HepG2 (cell line): ENCODE data around the gene USP7. TPM values are rescaled to one million over a fixed set of nuclear protein-coding genes. Genes with fewer than 3 reads are reported as not detected.
A peak's percentile ranks its signal among the peaks of the same experiment; 100 is the strongest.

ENCODE experiments used
- CEBPG ChIP-seq: IDR thresholded peaks from 2 replicates; pipeline ENCODE4 v1.6.1; 2016
- GATAD2A ChIP-seq: IDR thresholded peaks from 2 replicates; pipeline ENCODE4 v1.6.1; 2016
- GFI1 ChIP-seq: sonication (generic); formaldehyde crosslinking; IDR thresholded peaks from 2 replicates; pipeline ENCODE4 v1.5.0; 2020; ENCODE audit warnings: missing genetic modification reagents, mild to moderate bottlenecking, borderline replicate concordance
- IRX3 ChIP-seq: sonication (generic); formaldehyde crosslinking; IDR thresholded peaks from 2 replicates; pipeline ENCODE4 v1.8.1; 2023; ENCODE audit warnings: mild to moderate bottlenecking, low read depth, missing genetic modification reagents, borderline replicate concordance
- LCORL ChIP-seq, 2 experiments: fragments of 450-650 bp in 1 of 2; sonication (generic) in 1 of 2; formaldehyde crosslinking in 1 of 2; IDR thresholded peaks; 2 replicates each; pipeline versions ENCODE4 v1.5.0 to v1.6.1; 2017 to 2020; ENCODE audit warnings: antibody characterized with exemption in 1 of 2, missing genetic modification reagents in 1 of 2
- MLLT10 ChIP-seq: sonication (generic); formaldehyde crosslinking; IDR thresholded peaks from 2 replicates; pipeline ENCODE4 v1.4.0; 2020; ENCODE audit warnings: missing genetic modification reagents
- NFIB ChIP-seq: sonication (generic); formaldehyde crosslinking; IDR thresholded peaks from 2 replicates; pipeline ENCODE4 v1.9.0; 2021; ENCODE audit warnings: missing genetic modification reagents, mild to moderate bottlenecking, borderline replicate concordance
- NFKB2 ChIP-seq: sonication (generic); formaldehyde crosslinking; IDR thresholded peaks from 2 replicates; pipeline ENCODE4 v1.4.0; 2020; ENCODE audit warnings: missing genetic modification reagents, borderline replicate concordance
- NR2C2 ChIP-seq: sonication (generic); formaldehyde crosslinking; IDR thresholded peaks from 2 replicates; pipeline ENCODE4 v1.4.0; 2020; ENCODE audit warnings: missing genetic modification reagents, mild to moderate bottlenecking, moderate library complexity, borderline replicate concordance
- PITX1 ChIP-seq: sonication (generic); formaldehyde crosslinking; IDR thresholded peaks from 2 replicates; pipeline ENCODE4 v1.5.1; 2020; ENCODE audit warnings: mild to moderate bottlenecking, missing genetic modification reagents
- RARG ChIP-seq: sonication (generic); formaldehyde crosslinking; IDR thresholded peaks from 2 replicates; pipeline ENCODE4 v1.4.0; 2020; ENCODE audit warnings: low read depth, mild to moderate bottlenecking, missing genetic modification reagents
- SMAD3 ChIP-seq: sonication (generic); formaldehyde crosslinking; IDR thresholded peaks from 2 replicates; pipeline ENCODE4 v1.4.0; 2020; ENCODE audit warnings: missing genetic modification reagents
- SMAD9 ChIP-seq: sonication (generic); formaldehyde crosslinking; IDR thresholded peaks from 2 replicates; pipeline ENCODE4 v1.5.1; 2020; ENCODE audit warnings: mild to moderate bottlenecking, missing genetic modification reagents
- SSRP1 ChIP-seq: IDR thresholded peaks from 2 replicates; pipeline ENCODE4 v1.6.1; 2016; ENCODE audit warnings: control low read depth
- STAT5B ChIP-seq: sonication (generic); formaldehyde crosslinking; IDR thresholded peaks from 2 replicates; pipeline ENCODE4 v1.4.0; 2020; ENCODE audit warnings: missing genetic modification reagents
- TARDBP ChIP-seq: sonication (generic); formaldehyde crosslinking; IDR thresholded peaks from 2 replicates; pipeline ENCODE4 v1.8.0; 2022; ENCODE audit warnings: mild to moderate bottlenecking, missing genetic modification reagents
- TSC22D2 ChIP-seq: sonication (generic); formaldehyde crosslinking; IDR thresholded peaks from 2 replicates; pipeline ENCODE4 v1.5.1; 2020; ENCODE audit warnings: missing genetic modification reagents, mild to moderate bottlenecking, borderline replicate concordance
- ZBTB7A ChIP-seq: sonication (generic); formaldehyde crosslinking; IDR thresholded peaks from 2 replicates; pipeline ENCODE4 v1.8.0; 2022; ENCODE audit warnings: mild to moderate bottlenecking, missing genetic modification reagents
- ZFP1 ChIP-seq: IDR thresholded peaks from 2 replicates; pipeline ENCODE4 v1.6.1; 2016
- ZNF282 ChIP-seq: fragments of 450-650 bp; IDR thresholded peaks from 2 replicates; pipeline ENCODE4 v1.6.1; 2018; ENCODE audit not compliant: partially characterized antibody
- ZNF326 ChIP-seq: sonication (generic); formaldehyde crosslinking; IDR thresholded peaks from 2 replicates; pipeline ENCODE4 v1.4.0; 2020; ENCODE audit warnings: missing genetic modification reagents, borderline replicate concordance
- ZNF33A ChIP-seq: sonication (generic); formaldehyde crosslinking; IDR thresholded peaks from 2 replicates; pipeline ENCODE4 v1.5.1; 2020; ENCODE audit warnings: missing genetic modification reagents, mild to moderate bottlenecking, moderate library complexity, borderline replicate concordance
- ZNF33B ChIP-seq: sonication (generic); formaldehyde crosslinking; IDR thresholded peaks from 2 replicates; pipeline ENCODE4 v1.5.1; 2020; ENCODE audit warnings: mild to moderate bottlenecking, missing genetic modification reagents
- ZNF350 ChIP-seq: sonication (generic); formaldehyde crosslinking; IDR thresholded peaks from 2 replicates; pipeline ENCODE4 v1.4.0; 2020; ENCODE audit warnings: mild to moderate bottlenecking, low read depth, missing genetic modification reagents, borderline replicate concordance
- ZNF484 ChIP-seq: sonication (generic); formaldehyde crosslinking; IDR thresholded peaks from 2 replicates; pipeline ENCODE4 v1.5.1; 2020; ENCODE audit warnings: mild to moderate bottlenecking, low read depth, missing genetic modification reagents, borderline replicate concordance
- ZNF598 ChIP-seq: sonication (generic); formaldehyde crosslinking; IDR thresholded peaks from 2 replicates; pipeline ENCODE4 v1.5.1; 2020; ENCODE audit warnings: mild to moderate bottlenecking, missing genetic modification reagents, borderline replicate concordance
- ZNF616 ChIP-seq: sonication (generic); formaldehyde crosslinking; IDR thresholded peaks from 2 replicates; pipeline ENCODE4 v1.5.0; 2020; ENCODE audit warnings: low read depth, mild to moderate bottlenecking, missing genetic modification reagents
- polyA plus RNA-seq, 8 experiments: library from polyadenylated mRNA; depleted of rRNA in 3 of 8; stranded (reverse) in 7 of 8; unstranded in 1 of 8; fragments of >200 nt; fragmentation: Illumina TruSeq in 4 of 8; extraction: Trizol in 4 of 8; gene quantifications; 2 replicates each; pipeline versions ENCODE4 v1.2.1 to v1.2.3, GENCODE V29; 2011 to 2016; ENCODE audit warnings: low read depth in 4 of 8, missing spikeins in 1 of 8, mixed read lengths in 1 of 8; ENCODE audit not compliant: insufficient read depth in 1 of 8
- total RNA-seq, 5 experiments: library from RNA; depleted of rRNA; stranded (reverse); fragments of >200 nt; fragmentation: Illumina TruSeq; extraction: Trizol; gene quantifications; 2 replicates each; pipeline ENCODE4 v1.2.3, GENCODE V29; 2016; ENCODE audit warnings: low read depth in 1 of 5
- TF ChIP-seq, protein P1 (sequence below): IDR thresholded peaks from 2 replicates; pipeline ENCODE4 v1.4.0; 2020; ENCODE audit warnings: mild to moderate bottlenecking, missing genetic modification reagents
- TF ChIP-seq, protein P2 (sequence below): sonication (generic); formaldehyde crosslinking; IDR thresholded peaks from 2 replicates; pipeline ENCODE4 v1.4.0; 2020; ENCODE audit warnings: missing genetic modification reagents

The USP7 gene
- total and polyA plus RNA-seq, 2 of the 13 experiments (the other 11 are each of a cell fraction or from before 2014, with no cell fraction given), result 52.5 to 173 TPM

DNA sequence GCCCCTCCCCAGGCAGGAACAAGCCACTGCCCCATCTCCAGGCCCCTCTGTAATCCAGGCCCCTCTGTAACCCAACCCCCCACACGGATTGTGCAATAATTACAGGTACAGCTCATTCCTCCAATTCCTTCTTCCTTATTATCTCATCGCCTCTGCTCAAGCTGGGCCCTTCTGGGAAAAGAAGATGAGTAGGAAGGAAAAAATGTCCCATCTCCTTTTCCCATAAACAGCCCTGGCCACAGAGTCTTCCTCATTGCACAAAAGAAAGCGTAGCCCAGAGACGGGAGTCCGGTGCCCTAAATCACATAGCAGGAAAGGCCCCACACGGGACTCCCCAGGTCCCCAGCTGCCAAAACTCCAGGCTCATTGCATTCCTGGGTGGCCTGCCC is 85.2 kb downstream of the USP7 start (continued):
- TF ChIP-seq MLLT10 (no peak), ZNF33A (CRISPR knock-in tag) (no peak), SMAD3 (CRISPR knock-in tag) (no peak), SSRP1 (CRISPR knock-in tag) (no peak), ZNF33B (CRISPR knock-in tag) (no peak), NFKB2 (CRISPR knock-in tag) (no peak), SMAD9 (CRISPR knock-in tag) (no peak), TARDBP (CRISPR knock-in tag) (no peak), GFI1 (CRISPR knock-in tag) (no peak), ZNF326 (CRISPR knock-in tag) (no peak), ZFP1 (CRISPR knock-in tag) (no peak), ZNF616 (CRISPR knock-in tag) (no peak), LCORL (IDR thresholded peaks at IDR 0.05) (no peak), LCORL (CRISPR knock-in tag; IDR thresholded peaks at IDR 0.05) (no peak), NFIB (CRISPR knock-in tag) (no peak), GATAD2A (0 out of 2 replicates have a peak, but pooled peaks have one; percentile 48), ZNF484 (CRISPR knock-in tag) (no peak), ZNF598 (CRISPR knock-in tag) (no peak), ZNF282 (no peak), STAT5B (CRISPR knock-in tag) (no peak), PITX1 (CRISPR knock-in tag) (peak; percentile 16; the same call in 1 of the 2 replicates), NR2C2 (CRISPR knock-in tag) (0 out of 2 replicates have a peak, but pooled peaks have one; percentile 26), TSC22D2 (CRISPR knock-in tag) (no peak), CEBPG (CRISPR knock-in tag) (peak; percentile 93), ZBTB7A (CRISPR knock-in tag) (no peak), RARG (CRISPR knock-in tag) (no peak), ZNF350 (CRISPR knock-in tag) (no peak), IRX3 (CRISPR knock-in tag) (no peak)
- TF ChIP-seq, protein P1, sequence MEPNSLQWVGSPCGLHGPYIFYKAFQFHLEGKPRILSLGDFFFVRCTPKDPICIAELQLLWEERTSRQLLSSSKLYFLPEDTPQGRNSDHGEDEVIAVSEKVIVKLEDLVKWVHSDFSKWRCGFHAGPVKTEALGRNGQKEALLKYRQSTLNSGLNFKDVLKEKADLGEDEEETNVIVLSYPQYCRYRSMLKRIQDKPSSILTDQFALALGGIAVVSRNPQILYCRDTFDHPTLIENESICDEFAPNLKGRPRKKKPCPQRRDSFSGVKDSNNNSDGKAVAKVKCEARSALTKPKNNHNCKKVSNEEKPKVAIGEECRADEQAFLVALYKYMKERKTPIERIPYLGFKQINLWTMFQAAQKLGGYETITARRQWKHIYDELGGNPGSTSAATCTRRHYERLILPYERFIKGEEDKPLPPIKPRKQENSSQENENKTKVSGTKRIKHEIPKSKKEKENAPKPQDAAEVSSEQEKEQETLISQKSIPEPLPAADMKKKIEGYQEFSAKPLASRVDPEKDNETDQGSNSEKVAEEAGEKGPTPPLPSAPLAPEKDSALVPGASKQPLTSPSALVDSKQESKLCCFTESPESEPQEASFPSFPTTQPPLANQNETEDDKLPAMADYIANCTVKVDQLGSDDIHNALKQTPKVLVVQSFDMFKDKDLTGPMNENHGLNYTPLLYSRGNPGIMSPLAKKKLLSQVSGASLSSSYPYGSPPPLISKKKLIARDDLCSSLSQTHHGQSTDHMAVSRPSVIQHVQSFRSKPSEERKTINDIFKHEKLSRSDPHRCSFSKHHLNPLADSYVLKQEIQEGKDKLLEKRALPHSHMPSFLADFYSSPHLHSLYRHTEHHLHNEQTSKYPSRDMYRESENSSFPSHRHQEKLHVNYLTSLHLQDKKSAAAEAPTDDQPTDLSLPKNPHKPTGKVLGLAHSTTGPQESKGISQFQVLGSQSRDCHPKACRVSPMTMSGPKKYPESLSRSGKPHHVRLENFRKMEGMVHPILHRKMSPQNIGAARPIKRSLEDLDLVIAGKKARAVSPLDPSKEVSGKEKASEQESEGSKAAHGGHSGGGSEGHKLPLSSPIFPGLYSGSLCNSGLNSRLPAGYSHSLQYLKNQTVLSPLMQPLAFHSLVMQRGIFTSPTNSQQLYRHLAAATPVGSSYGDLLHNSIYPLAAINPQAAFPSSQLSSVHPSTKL, result 0 out of 2 replicates have a peak, but pooled peaks have one; percentile 30
- TF ChIP-seq, protein P2, sequence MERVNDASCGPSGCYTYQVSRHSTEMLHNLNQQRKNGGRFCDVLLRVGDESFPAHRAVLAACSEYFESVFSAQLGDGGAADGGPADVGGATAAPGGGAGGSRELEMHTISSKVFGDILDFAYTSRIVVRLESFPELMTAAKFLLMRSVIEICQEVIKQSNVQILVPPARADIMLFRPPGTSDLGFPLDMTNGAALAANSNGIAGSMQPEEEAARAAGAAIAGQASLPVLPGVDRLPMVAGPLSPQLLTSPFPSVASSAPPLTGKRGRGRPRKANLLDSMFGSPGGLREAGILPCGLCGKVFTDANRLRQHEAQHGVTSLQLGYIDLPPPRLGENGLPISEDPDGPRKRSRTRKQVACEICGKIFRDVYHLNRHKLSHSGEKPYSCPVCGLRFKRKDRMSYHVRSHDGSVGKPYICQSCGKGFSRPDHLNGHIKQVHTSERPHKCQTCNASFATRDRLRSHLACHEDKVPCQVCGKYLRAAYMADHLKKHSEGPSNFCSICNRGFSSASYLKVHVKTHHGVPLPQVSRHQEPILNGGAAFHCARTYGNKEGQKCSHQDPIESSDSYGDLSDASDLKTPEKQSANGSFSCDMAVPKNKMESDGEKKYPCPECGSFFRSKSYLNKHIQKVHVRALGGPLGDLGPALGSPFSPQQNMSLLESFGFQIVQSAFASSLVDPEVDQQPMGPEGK (CRISPR knock-in tag), result peak; percentile 57; the same call in 1 of the 2 replicates
